NB4 (cell line): ENCODE measurements around the gene ABLIM1.

Experiments
- MAX ChIP-seq: IDR thresholded peaks from 2 replicates; pipeline ENCODE4 v1.6.1; 2011; ENCODE audit warnings: low read depth, low read length
- POLR2A ChIP-seq: IDR thresholded peaks from 2 replicates; pipeline ENCODE4 v1.6.1; 2011; ENCODE audit warnings: mild to moderate bottlenecking; ENCODE audit not compliant: insufficient read length; ENCODE audit errors: extremely low read depth
- TF ChIP-seq, protein P1 (sequence below): IDR thresholded peaks from one replicate; pipeline ENCODE4 v1.5.1; 2012; ENCODE audit warnings: low read depth, low read length

DNA sequence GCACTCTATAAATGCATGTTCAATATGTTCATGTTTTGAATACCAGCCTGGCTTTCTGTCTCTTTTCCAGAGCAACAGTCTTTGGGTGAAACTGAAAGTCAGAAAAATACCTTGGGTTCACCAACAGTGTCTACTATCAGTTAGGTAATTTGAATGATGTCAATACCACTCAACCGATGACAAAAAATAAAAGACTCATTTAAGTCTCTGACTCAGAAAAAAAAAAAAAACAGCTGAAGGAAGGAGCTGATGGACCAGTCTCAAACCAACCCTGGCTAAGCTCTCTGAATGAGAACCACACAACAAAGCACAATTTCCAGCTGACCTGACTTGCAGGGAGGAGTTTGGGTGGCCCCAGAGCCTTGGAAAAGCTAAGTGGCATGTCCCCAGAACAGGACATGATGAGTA is 42.5 kb downstream of the ABLIM1 start:
- TF ChIP-seq, protein P1, sequence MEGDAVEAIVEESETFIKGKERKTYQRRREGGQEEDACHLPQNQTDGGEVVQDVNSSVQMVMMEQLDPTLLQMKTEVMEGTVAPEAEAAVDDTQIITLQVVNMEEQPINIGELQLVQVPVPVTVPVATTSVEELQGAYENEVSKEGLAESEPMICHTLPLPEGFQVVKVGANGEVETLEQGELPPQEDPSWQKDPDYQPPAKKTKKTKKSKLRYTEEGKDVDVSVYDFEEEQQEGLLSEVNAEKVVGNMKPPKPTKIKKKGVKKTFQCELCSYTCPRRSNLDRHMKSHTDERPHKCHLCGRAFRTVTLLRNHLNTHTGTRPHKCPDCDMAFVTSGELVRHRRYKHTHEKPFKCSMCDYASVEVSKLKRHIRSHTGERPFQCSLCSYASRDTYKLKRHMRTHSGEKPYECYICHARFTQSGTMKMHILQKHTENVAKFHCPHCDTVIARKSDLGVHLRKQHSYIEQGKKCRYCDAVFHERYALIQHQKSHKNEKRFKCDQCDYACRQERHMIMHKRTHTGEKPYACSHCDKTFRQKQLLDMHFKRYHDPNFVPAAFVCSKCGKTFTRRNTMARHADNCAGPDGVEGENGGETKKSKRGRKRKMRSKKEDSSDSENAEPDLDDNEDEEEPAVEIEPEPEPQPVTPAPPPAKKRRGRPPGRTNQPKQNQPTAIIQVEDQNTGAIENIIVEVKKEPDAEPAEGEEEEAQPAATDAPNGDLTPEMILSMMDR, result no peak
- TF ChIP-seq MAX (no peak), POLR2A (no peak)
